Measurements from ENCODE around the gene RAB34. TPM values are rescaled to one million over a fixed set of nuclear protein-coding genes. Genes with fewer than 3 reads are reported as not detected.

The RAB34 gene
- total and polyA plus RNA-seq, 8 donors = 35.6 to 101 (median 75.4) TPM

GRCh38 chr17:28750178-28751047 is 32.7 kb upstream of the RAB34 start:
- Histone ChIP-seq H3K36me3 (peaks cover 30 to 52% (median 40%) of the 10 kb centered on the region in 4 donors), H3K4me3 (peak overlapping the region in 1 of 4 donors; percentile 11), H3K27me3 (no peaks in the 10 kb centered on the region), H3K27ac (peak overlapping the region; percentile 20 to 99 (median 97)), H3K4me1 (peaks cover 45 to 58% (median 57%) of the 10 kb centered on the region in 4 donors), H3K9me3 (no peaks in the 10 kb centered on the region)
- peak; percentile 97 for DNase-seq
- intact Hi-C loops (cut with DNase I; ENCODE audit: low total_unique reads) = no loop called here
- TF ChIP-seq CTCF (IDR thresholded peaks at IDR 0.05) (peak in 6 of 7 experiments; percentile 22 to 100 (median 100)), EP300 (IDR thresholded peaks at IDR 0.05) (no peak), POLR2AphosphoS5 (IDR thresholded peaks at IDR 0.05) (peak in 2 of 3 donors; percentile 78 to 95), POLR2A (IDR thresholded peaks at IDR 0.05) (no peak)
- 21 to 29% (median 26%) methylated on average over 17 to 20 of the region's 20 CpGs for WGBS, 5 donors

GRCh38 chr17:28749516-28750177 is 32.0 kb upstream of the RAB34 start:
- Histone ChIP-seq H3K36me3 (peaks cover 30 to 52% (median 40%) of the 10 kb centered on the region in 4 donors), H3K4me3 (peak overlapping the region in 1 of 4 donors; percentile 82), H3K4me1 (peaks cover 49 to 66% (median 64%) of the 10 kb centered on the region in 4 donors), H3K27ac (peak overlapping the region; percentile 96 to 99 (median 98)), H3K27me3 (peaks cover 0 to 5% (median 0%) of the 10 kb centered on the region in 3 donors), H3K9me3 (no peaks in the 10 kb centered on the region)
- WGBS, 5 donors = 32 to 52% (median 41%) methylated on average over 11 of the region's 11 CpGs
- no peak for DNase-seq
- TF ChIP-seq POLR2A (IDR thresholded peaks at IDR 0.05) (no peak), CTCF (IDR thresholded peaks at IDR 0.05) (no peak), EP300 (IDR thresholded peaks at IDR 0.05) (no peak), POLR2AphosphoS5 (IDR thresholded peaks at IDR 0.05) (no peak)
- intact Hi-C loops (cut with DNase I; ENCODE audit: low total_unique reads) = no loop called here

GRCh38 chr17:28748852-28749515 is 31.3 kb upstream of the RAB34 start:
- peaks cover 30 to 52% (median 40%) of the 10 kb centered on the region in 4 donors for H3K36me3 ChIP-seq
- TF ChIP-seq CTCF (IDR thresholded peaks at IDR 0.05) = no peak
- no peak for TF ChIP-seq EP300 (IDR thresholded peaks at IDR 0.05)
- no peak for TF ChIP-seq POLR2A (IDR thresholded peaks at IDR 0.05)
- peaks cover 0 to 5% (median 0%) of the 10 kb centered on the region in 3 donors for H3K27me3 ChIP-seq
- peaks cover 49 to 72% (median 70%) of the 10 kb centered on the region in 4 donors for H3K4me1 ChIP-seq
- no peak for DNase-seq
- intact Hi-C loops (cut with DNase I; ENCODE audit: low total_unique reads) = no loop called here
- H3K4me3 ChIP-seq = peak overlapping the region in 1 of 4 donors; percentile 82
- peak overlapping the region; percentile 96 to 99 (median 98) for H3K27ac ChIP-seq
- 35 to 63% (median 40%) methylated on average over 10 to 18 of the region's 18 CpGs for WGBS, 5 donors
- no peaks in the 10 kb centered on the region for H3K9me3 ChIP-seq
